IMR-90 (cell line): ENCODE data around the gene DNAI2. TPM values are rescaled to one million over a fixed set of nuclear protein-coding genes. Genes with fewer than 3 reads are reported as not detected.

Experiments used
- ATAC-seq: fragments of 200-7000 bp; cut with Tn5 transposase; 2 replicates; pipeline ENCODE4 v1.9.1; 2020; ENCODE audit warnings: low read depth, mild to moderate bottlenecking, moderate library complexity
- BruUV-seq: library from RNA; stranded (reverse); fragments of 400-500 nt; replicated peaks from 2 replicates; lab custom pipeline; 2021; lab: Mats Ljungman, UMichigan
- CTCF ChIA-PET: fragments of 300-600 bp; formaldehyde crosslinking; extraction: SDS; loops from one replicate; lab custom pipeline; 2021; ENCODE audit warnings: antibody characterized with exemption; lab: Yijun Ruan, JAX
- POLR2A ChIA-PET: fragments of 300-600 bp; sonication (Branson Sonifier 250); formaldehyde crosslinking; loops from one replicate; lab custom pipeline; 2022; ENCODE audit warnings: antibody characterized with exemption; ENCODE audit not compliant: unreplicated experiment; lab: Charles Lee
- DNase-seq: peaks from one replicate; pipeline ENCODE4 v3.0.0; 2013
- H2AFZ ChIP-seq: replicated peaks from 2 replicates; pipeline ENCODE3; 2013; ENCODE audit warnings: low read length, mild to moderate bottlenecking; ENCODE audit not compliant: poor library complexity
- H2AK5ac ChIP-seq: 2 replicates; pipeline ENCODE4 v1.6.1; 2013; ENCODE audit warnings: low read depth, low read length, inconsistent platforms
- H2AK9ac ChIP-seq: replicated peaks from 2 replicates; pipeline ENCODE3; 2013; ENCODE audit warnings: mild to moderate bottlenecking, low read depth, low read length, moderate library complexity; ENCODE audit not compliant: poor library complexity
- H2BK120ac ChIP-seq: 2 replicates; pipeline ENCODE4 v1.6.1; 2013; ENCODE audit warnings: low read depth, low read length, inconsistent platforms
- H2BK15ac ChIP-seq: 3 replicates; pipeline ENCODE4 v1.6.1; 2013; ENCODE audit warnings: low read depth, low read length, inconsistent platforms
- H2BK20ac ChIP-seq: 2 replicates; pipeline ENCODE4 v1.6.1; 2013; ENCODE audit warnings: low read depth, mild to moderate bottlenecking, inconsistent platforms, low read length, moderate library complexity
- H2BK5ac ChIP-seq: 2 replicates; pipeline ENCODE4 v1.6.1; 2013; ENCODE audit warnings: mild to moderate bottlenecking, low read depth, low read length, inconsistent platforms; ENCODE audit not compliant: poor library complexity, severe bottlenecking
- H3K14ac ChIP-seq: replicated peaks from 2 replicates; pipeline ENCODE4 v1.6.1; 2013; ENCODE audit warnings: low read depth, low read length, inconsistent platforms
- H3K18ac ChIP-seq: 2 replicates; pipeline ENCODE4 v1.6.1; 2013; ENCODE audit warnings: low read depth, low read length, control low read depth
- H3K23ac ChIP-seq: 2 replicates; pipeline ENCODE4 v1.6.1; 2013; ENCODE audit warnings: low read depth, low read length, inconsistent platforms
- H3K27ac ChIP-seq: 2 replicates; pipeline ENCODE4 v1.5.1; 2013; ENCODE audit warnings: mild to moderate bottlenecking, control low read depth, low read length; ENCODE audit not compliant: insufficient read depth
- H3K27me3 ChIP-seq: 2 replicates; pipeline ENCODE4 v1.6.1; 2013; ENCODE audit warnings: low read length; ENCODE audit not compliant: control insufficient read depth, insufficient read depth
- H3K36me3 ChIP-seq: 2 replicates; pipeline ENCODE4 v1.6.1; 2013; ENCODE audit warnings: low read length, mixed read lengths; ENCODE audit not compliant: control insufficient read depth, insufficient read depth
- H3K4ac ChIP-seq: 2 replicates; pipeline ENCODE4 v1.6.1; 2013; ENCODE audit warnings: low read depth, low read length, inconsistent platforms
- H3K4me1 ChIP-seq: 2 replicates; pipeline ENCODE4 v1.6.1; 2013; ENCODE audit warnings: low read length, mixed read lengths; ENCODE audit not compliant: control insufficient read depth, insufficient read depth
- H3K4me2 ChIP-seq: 2 replicates; pipeline ENCODE4 v1.6.1; 2013; ENCODE audit warnings: low read depth, mild to moderate bottlenecking, control low read depth, low read length, moderate library complexity
- H3K4me3 ChIP-seq: 2 replicates; pipeline ENCODE4 v1.5.1; 2013; ENCODE audit warnings: low read depth, mild to moderate bottlenecking, control low read depth, low read length, moderate library complexity; ENCODE audit not compliant: insufficient read depth
- H3K56ac ChIP-seq: 2 replicates; pipeline ENCODE4 v1.6.1; 2013; ENCODE audit warnings: low read length, inconsistent platforms; ENCODE audit not compliant: insufficient read depth; ENCODE audit errors: extremely low read depth
- H3K79me1 ChIP-seq, 2 experiments: 2 replicates each; pipeline ENCODE4 v1.6.1; 2013; ENCODE audit warnings: low read length in 2 of 2, inconsistent platforms in 1 of 2, low read depth in 1 of 2
- H3K9ac ChIP-seq: 2 replicates; pipeline ENCODE4 v1.6.1; 2013; ENCODE audit warnings: low read depth, low read length, control low read depth
- H3K9me1 ChIP-seq: 2 replicates; pipeline ENCODE4 v1.6.1; 2013; ENCODE audit warnings: low read length, inconsistent platforms; ENCODE audit not compliant: insufficient read depth
- H3K9me3 ChIP-seq: 2 replicates; pipeline ENCODE4 v1.6.1; 2013; ENCODE audit warnings: low read length; ENCODE audit not compliant: control insufficient read depth, insufficient read depth
- H4K20me1 ChIP-seq: 2 replicates; pipeline ENCODE4 v1.6.1; 2013; ENCODE audit warnings: low read length, inconsistent platforms; ENCODE audit not compliant: insufficient read depth
- H4K5ac ChIP-seq: 2 replicates; pipeline ENCODE4 v1.6.1; 2013; ENCODE audit warnings: mild to moderate bottlenecking, low read depth, low read length, control low read depth
- H4K8ac ChIP-seq, 2 experiments: 2 replicates each; pipeline ENCODE4 v1.6.1; 2013; ENCODE audit warnings: low read depth in 2 of 2, low read length in 2 of 2, control low read depth in 1 of 2, inconsistent platforms in 1 of 2
- H4K91ac ChIP-seq: 2 replicates; pipeline ENCODE4 v1.6.1; 2013; ENCODE audit warnings: low read depth, low read length, inconsistent platforms; ENCODE audit not compliant: insufficient read depth
- CEBPB ChIP-seq: IDR thresholded peaks from 2 replicates; pipeline ENCODE4 v1.6.1; 2012; ENCODE audit warnings: low read depth, low read length, improper control_type of control experiment
- WGBS, 2 experiments: methylation state at CpG; one replicate each; pipeline versions ENCODE4 v1.1.5 to v1.1.7; 2013; ENCODE audit warnings: missing lambda C conversion rate in 2 of 2; ENCODE audit not compliant: insufficient read length in 1 of 2; ENCODE audit errors: extremely low coverage in 2 of 2; 5-methylcytosine and 5-hydroxymethylcytosine counted together
- dilution Hi-C: fragments of 300-500 bp; cut with HindIII; formaldehyde crosslinking; loops from one replicate; pipeline ENCODE4 v1.14.3; 2018; ENCODE audit warnings: low sequenced_read_pairs; ENCODE audit not compliant: unreplicated experiment
- in situ Hi-C: fragments of 300-500 bp; cut with MboI; formaldehyde crosslinking; loops from 3 replicates; pipeline ENCODE4 v1.14.3; 2019; ENCODE audit warnings: low sequenced_read_pairs, inconsistent platforms, mixed read lengths
- intact Hi-C: fragments of 100-400 bp; cut with micrococcal nuclease; formaldehyde crosslinking; loops from 2 replicates; pipeline ENCODE4 v1.10.0; 2022
- polyA plus RNA-seq, 3 experiments: library from polyadenylated mRNA; depleted of rRNA; stranded (reverse); fragments of >200 nt; gene quantifications; 2 replicates each; pipeline ENCODE4 v1.2.3, GENCODE V29; 2012; ENCODE audit warnings: low replicate concordance in 1 of 3
- total RNA-seq: library from RNA; depleted of rRNA; stranded (reverse); fragments of >200 nt; gene quantifications from 2 replicates; pipeline ENCODE4 v1.2.3, GENCODE V29; 2012

Gene DNAI2
- total and polyA plus RNA-seq, 2 of the 4 experiments (the other 2 are of a cell fraction), result not detected

DNA sequence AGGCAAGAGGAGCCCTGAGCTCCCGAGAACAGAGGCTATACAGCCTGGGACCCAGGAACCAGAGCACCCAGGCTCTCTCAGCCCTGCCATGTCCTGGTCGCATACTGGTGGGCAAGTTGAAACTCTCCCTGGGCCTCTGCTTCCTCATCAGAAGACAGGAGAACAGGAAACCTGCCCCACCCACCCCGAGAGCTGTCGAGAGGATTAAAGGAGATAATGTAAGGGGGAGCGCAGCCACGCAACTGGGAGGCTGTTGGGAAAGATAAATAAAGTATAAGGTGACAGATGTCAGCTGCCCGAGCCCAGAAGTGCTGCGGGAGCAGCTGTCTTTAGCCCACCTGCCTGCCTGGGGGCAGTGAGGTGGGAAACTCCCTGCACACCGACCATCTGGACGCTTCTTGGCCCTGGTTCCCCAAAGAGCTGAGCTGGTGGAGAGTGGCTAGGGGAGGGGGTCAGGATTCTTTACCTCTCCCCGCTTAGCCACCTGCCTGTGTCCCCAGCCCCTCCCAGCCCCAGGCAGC is 58.8 kb downstream of the DNAI2 start:
- Histone ChIP-seq H4K20me1 (no peaks in the 10 kb centered on the region), H3K9me1 (no peaks in the 10 kb centered on the region), H2BK5ac (no peak overlapping the region), H3K4me2 (no peak overlapping the region), H2BK20ac (no peak overlapping the region), H3K23ac (no peak overlapping the region), H3K4me1 (no peaks in the 10 kb centered on the region), H3K18ac (no peak overlapping the region), H3K14ac (no peak overlapping the region), H3K27ac (no peak overlapping the region), H4K8ac (no peak overlapping the region), H2AFZ (no peak overlapping the region), H2AK5ac (no peak overlapping the region), H3K56ac (no peak overlapping the region), H3K36me3 (no peaks in the 10 kb centered on the region), H3K27me3 (no peaks in the 10 kb centered on the region), H3K4me3 (no peak overlapping the region), H2BK120ac (no peak overlapping the region), H3K4ac (no peak overlapping the region), H4K5ac (no peak overlapping the region), H3K9me3 (no peaks in the 10 kb centered on the region), H3K79me1 (no peaks in the 10 kb centered on the region), H2AK9ac (no peak overlapping the region), H4K91ac (no peak overlapping the region), H3K9ac (no peak overlapping the region), H2BK15ac (no peak overlapping the region)
- ATAC-seq, result no peak
- WGBS, 2 experiments, result 4% methylated on average over 3 of the region's 11 CpGs; no CpG with 5 or more reads in 1 of the 2 experiments
- BruUV-seq, result no TSS peak
- dilution Hi-C loops, result no loop called here
- intact Hi-C loops, result no loop called here
- POLR2A ChIA-PET, result no interaction called here
- no peak for DNase-seq
- CTCF ChIA-PET, result no interaction called here
- TF ChIP-seq CEBPB, result no peak
- in situ Hi-C loops, result no loop called here
